GM23248 (cell line): ENCODE data around the gene IRS1. TPM values are rescaled to one million over a fixed set of nuclear protein-coding genes. Genes with fewer than 3 reads are reported as not detected.

ENCODE experiments used
- DNase-seq: peaks from one replicate; pipeline ENCODE4 v3.0.0-alpha.2; 2015
- H2AFZ ChIP-seq: fragments of 200-600 bp; sonication (generic); 2 replicates; pipeline ENCODE4 v1.6.1; 2016; ENCODE audit warnings: antibody characterized with exemption
- H3F3A ChIP-seq: fragments of 200-600 bp; sonication (generic); 2 replicates; pipeline ENCODE4 v1.6.1; 2016; ENCODE audit warnings: mild to moderate bottlenecking, antibody characterized with exemption, mixed run types; ENCODE audit not compliant: insufficient read depth
- H3K27ac ChIP-seq: fragments of 200-600 bp; sonication (generic); 2 replicates; pipeline ENCODE4 v1.5.1; 2016; ENCODE audit warnings: mild to moderate bottlenecking
- H3K27me3 ChIP-seq: fragments of 200-600 bp; sonication (generic); replicated peaks from 2 replicates; pipeline ENCODE4 v1.6.1; 2016; ENCODE audit warnings: mild to moderate bottlenecking; ENCODE audit not compliant: insufficient read depth
- H3K36me3 ChIP-seq: fragments of 200-600 bp; sonication (generic); 2 replicates; pipeline ENCODE4 v1.6.1; 2016; ENCODE audit warnings: low read depth, mild to moderate bottlenecking
- H3K4me1 ChIP-seq: fragments of 200-600 bp; sonication (generic); 2 replicates; pipeline ENCODE4 v1.6.1; 2016; ENCODE audit warnings: mild to moderate bottlenecking; ENCODE audit not compliant: insufficient read depth
- H3K4me2 ChIP-seq: fragments of 200-600 bp; sonication (generic); one replicate; pipeline ENCODE4 v1.6.1; 2016; ENCODE audit warnings: mild to moderate bottlenecking; ENCODE audit not compliant: unreplicated experiment
- H3K4me3 ChIP-seq: fragments of 200-600 bp; sonication (generic); 2 replicates; pipeline ENCODE4 v1.5.1; 2016; ENCODE audit warnings: mild to moderate bottlenecking
- H3K79me2 ChIP-seq: fragments of 200-600 bp; sonication (generic); 2 replicates; pipeline ENCODE4 v1.6.1; 2016; ENCODE audit warnings: mild to moderate bottlenecking; ENCODE audit not compliant: insufficient read depth
- H3K9ac ChIP-seq: fragments of 200-600 bp; sonication (generic); 2 replicates; pipeline ENCODE4 v1.6.1; 2016; ENCODE audit warnings: mild to moderate bottlenecking
- H3K9me2 ChIP-seq: fragments of 200-600 bp; sonication (generic); 2 replicates; pipeline ENCODE4 v1.6.1; 2016; ENCODE audit warnings: mixed run types, mild to moderate bottlenecking, moderate library complexity; ENCODE audit not compliant: insufficient read depth
- H3K9me3 ChIP-seq: fragments of 200-600 bp; sonication (generic); one replicate; pipeline ENCODE4 v1.6.1; 2017; ENCODE audit warnings: low read depth
- H4K20me1 ChIP-seq: fragments of 200-600 bp; sonication (generic); 2 replicates; pipeline ENCODE4 v1.6.0; 2016; ENCODE audit not compliant: insufficient read depth
- EZH2 ChIP-seq: fragments of 200-600 bp; sonication (generic); IDR thresholded peaks from 2 replicates; pipeline ENCODE4 v1.6.1; 2018; ENCODE audit warnings: antibody characterized with exemption, mild to moderate bottlenecking; ENCODE audit not compliant: insufficient read depth, poor library complexity, severe bottlenecking
- EZH2phosphoT487 ChIP-seq: fragments of 200-600 bp; sonication (generic); IDR thresholded peaks from 2 replicates; pipeline ENCODE4 v1.6.1; 2018; ENCODE audit warnings: antibody characterized with exemption, moderate library complexity, mild to moderate bottlenecking, low read depth; ENCODE audit not compliant: insufficient read depth
- WGBS, 2 experiments: methylation state at CpG; one replicate each; pipeline ENCODE4 v1.1.6; 2015 to 2017; ENCODE audit warnings: low lambda C conversion rate in 2 of 2, low coverage in 1 of 2; ENCODE audit errors: missing lambda C conversion rate in 2 of 2; 5-methylcytosine and 5-hydroxymethylcytosine counted together
- in situ Hi-C: fragments of 300-500 bp; cut with MboI; formaldehyde crosslinking; loops from 2 replicates; pipeline ENCODE4 v1.15.0; 2020
- polyA plus RNA-seq: library from polyadenylated mRNA; unstranded; fragments of >200 nt; fragmentation: Nextera tagmentation; extraction: Ambion mirVana; gene quantifications from 2 replicates; pipeline ENCODE4 v1.2.1, GENCODE V29; 2016
- total RNA-seq: library from RNA; depleted of rRNA; stranded (reverse); fragments of >200 nt; shearing (Covaris generic); gene quantifications from 2 replicates; pipeline ENCODE4 v1.2.3, GENCODE V29; 2014

The IRS1 gene
- total and polyA plus RNA-seq, 2 experiments from 2014 or later: 8.4 to 18.8 TPM

- 8 to 10% methylated on average over 7 of the region's 7 CpGs for WGBS, 2 experiments
- Histone ChIP-seq H3K79me2 (peaks cover 98% of the 10 kb centered on the region), H4K20me1 (no peaks in the 10 kb centered on the region), H3K27ac (peak overlapping the region; percentile 90), H3F3A (peaks cover 67% of the 10 kb centered on the region), H3K4me1 (peaks cover 51% of the 10 kb centered on the region), H3K9ac (peak overlapping the region; percentile 95), H3K27me3 (no peaks in the 10 kb centered on the region), H3K9me3 (no peaks in the 10 kb centered on the region), H3K4me3 (peak overlapping the region; percentile 75), H3K9me2 (no peaks in the 10 kb centered on the region), H3K36me3 (no peaks in the 10 kb centered on the region), H3K4me2 (peak overlapping the region; percentile 98), H2AFZ (peak overlapping the region; percentile 90)
- in situ Hi-C loops: loop anchor here (10.0 kb wide), 2 partner anchors 368 to 598 kb away; no protein-coding TSS in a partner anchor
- TF ChIP-seq EZH2 (no peak), EZH2phosphoT487 (no peak)
- DNase-seq: peak; percentile 36
These were observed 7.3 kb downstream of the IRS1 start for GRCh38 chr2:226792155-226792881.

DNA sequence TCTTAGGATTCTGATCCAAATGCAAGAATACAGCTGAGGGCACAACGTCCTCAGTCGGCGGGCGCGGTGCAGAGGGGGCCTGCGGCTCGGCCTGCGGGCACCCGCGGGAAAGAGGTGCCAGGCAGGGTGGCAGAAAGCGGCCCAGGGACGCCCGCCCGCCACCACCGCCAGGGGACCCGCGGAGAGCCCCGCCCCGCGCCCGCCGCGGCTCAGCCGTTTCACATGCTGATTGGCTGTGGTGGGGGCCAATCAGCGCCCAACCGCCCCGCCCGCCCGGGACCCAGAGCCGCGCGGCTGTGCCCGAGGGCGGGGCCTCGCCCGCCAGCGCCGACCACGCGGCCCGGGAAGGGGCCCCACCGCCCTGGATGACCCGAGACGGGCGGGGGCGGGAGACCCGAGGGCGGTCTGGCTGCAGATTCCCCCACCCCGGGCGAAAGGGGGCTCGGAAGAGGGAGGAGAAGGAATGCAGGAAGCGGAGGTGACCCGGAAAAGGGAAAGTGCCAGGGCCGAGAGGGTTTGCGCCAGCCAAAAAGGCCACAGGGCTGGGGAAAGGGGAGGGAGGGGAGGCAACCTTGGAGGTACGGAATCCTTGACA is 8.0 kb downstream of the IRS1 start:
- no peaks in the 10 kb centered on the region for H3K27me3 ChIP-seq
- H3K4me2 ChIP-seq: peak overlapping the region; percentile 98
- H3K4me1 ChIP-seq: peaks cover 52% of the 10 kb centered on the region
- peak overlapping the region; percentile 95 for H3K9ac ChIP-seq
- H3K27ac ChIP-seq: peak overlapping the region; percentile 90
- TF ChIP-seq EZH2phosphoT487: no peak
- TF ChIP-seq EZH2: no peak
- WGBS, 2 experiments: 0 to 2% methylated on average over 5 to 36 of the region's 56 CpGs
- peak overlapping the region; percentile 75 for H3K4me3 ChIP-seq
- peak overlapping the region; percentile 90 for H2AFZ ChIP-seq
- no peaks in the 10 kb centered on the region for H3K36me3 ChIP-seq
- H3K9me3 ChIP-seq: no peaks in the 10 kb centered on the region
- H3F3A ChIP-seq: peaks cover 68% of the 10 kb centered on the region
- in situ Hi-C loops: loop anchor here (10.0 kb wide), 2 partner anchors 367 to 597 kb away; no protein-coding TSS in a partner anchor
- no peaks in the 10 kb centered on the region for H4K20me1 ChIP-seq
- DNase-seq: peak; percentile 96
- peaks cover 98% of the 10 kb centered on the region for H3K79me2 ChIP-seq
- H3K9me2 ChIP-seq: no peaks in the 10 kb centered on the region

- H3K9ac ChIP-seq: peak overlapping the region; percentile 95
- peaks cover 68% of the 10 kb centered on the region for H3F3A ChIP-seq
- peak overlapping the region; percentile 75 for H3K4me3 ChIP-seq
- H4K20me1 ChIP-seq: no peaks in the 10 kb centered on the region
- peak overlapping the region; percentile 90 for H2AFZ ChIP-seq
- in situ Hi-C loops: loop anchor here (10.0 kb wide), 2 partner anchors 366 to 596 kb away; no protein-coding TSS in a partner anchor
- peaks cover 98% of the 10 kb centered on the region for H3K79me2 ChIP-seq
- TF ChIP-seq EZH2 (no peak), EZH2phosphoT487 (no peak)
- WGBS, 2 experiments: 5% methylated on average over 24 of the region's 24 CpGs
- peaks cover 52% of the 10 kb centered on the region for H3K4me1 ChIP-seq
- H3K27ac ChIP-seq: peak overlapping the region; percentile 90
- peak; percentile 85 for DNase-seq
- peak overlapping the region; percentile 98 for H3K4me2 ChIP-seq
- no peaks in the 10 kb centered on the region for H3K9me3 ChIP-seq
- peaks cover 2% of the 10 kb centered on the region; the same call in 1 of the 2 replicates for H3K36me3 ChIP-seq
- no peaks in the 10 kb centered on the region for H3K27me3 ChIP-seq
- H3K9me2 ChIP-seq: no peaks in the 10 kb centered on the region
These were observed 8.5 kb downstream of the IRS1 start for GRCh38 chr2:226791056-226791486.

- Histone ChIP-seq H3K36me3 (peaks cover 4% of the 10 kb centered on the region; the same call in 1 of the 2 replicates), H4K20me1 (no peaks in the 10 kb centered on the region), H3K9ac (peak overlapping the region; percentile 95; the same call in 1 of the 2 replicates), H3K27ac (peak overlapping the region; percentile 90), H3K4me2 (peak overlapping the region; percentile 98), H3F3A (peaks cover 68% of the 10 kb centered on the region), H3K79me2 (peaks cover 96% of the 10 kb centered on the region), H3K9me3 (no peaks in the 10 kb centered on the region), H3K4me1 (peaks cover 52% of the 10 kb centered on the region), H3K4me3 (peak overlapping the region; percentile 75), H3K27me3 (no peaks in the 10 kb centered on the region), H2AFZ (no peak overlapping the region), H3K9me2 (no peaks in the 10 kb centered on the region)
- DNase-seq: peak; percentile 29
- TF ChIP-seq EZH2phosphoT487: no peak
- no peak for TF ChIP-seq EZH2
- in situ Hi-C loops: loop anchor here (10.0 kb wide), 2 partner anchors 366 to 596 kb away; no protein-coding TSS in a partner anchor
- 69 to 82% methylated on average over 2 of the region's 2 CpGs for WGBS, 2 experiments
These were observed 9.2 kb downstream of the IRS1 start for GRCh38 chr2:226790431-226790830.
